Measurements from ENCODE around the gene FARSA.
"Not testable (repeated sequence)": the region's sequence is repeated elsewhere in the genome, so short reads cannot be mapped to it uniquely, and the experiment has no call there.

The FARSA gene

GRCh38 chr19:12933287-12934072 lies at the start of gene FARSA:
Gene FARSA, minus strand, starts transcription at chr19:12933711. Its CDS starts 15 bp downstream, at chr19:12933696.
- Histone ChIP-seq H3K4me3 (ENCODE audit: low read depth in 1 of 2, low read length in 2 of 2) (peak within 1 kb of the TSS; percentile 91 to 94), H3K4me1 (ENCODE audit: control insufficient read depth in 1 of 2, insufficient read depth in 2 of 2, low read length in 2 of 2) (peaks cover 15 to 25% of the 10 kb centered on the region in 2 donors), H3K27ac (ENCODE audit: low read length) (peak within 1 kb of the TSS; percentile 83), H3K36me3 (ENCODE audit: control insufficient read depth in 1 of 2, insufficient read depth in 2 of 2, low read length in 2 of 2) (peaks cover 12 to 18% of the 10 kb centered on the region in 2 donors), H3K9me3 (ENCODE audit: control insufficient read depth in 1 of 2, low read length in 2 of 2) (no peaks in the 10 kb centered on the region), H3K27me3 (ENCODE audit: low read depth, low read length) (no peaks in the 10 kb centered on the region)

GRCh38 chr19:12983091-12983490 lies 49.6 kb upstream of the FARSA start:
- Histone ChIP-seq H3K27ac (ENCODE audit: low read length) (no peak overlapping the region), H3K4me3 (ENCODE audit: low read depth in 1 of 2, low read length in 2 of 2) (peak overlapping the region in 1 of 2 donors; percentile 30), H3K27me3 (ENCODE audit: low read depth, low read length) (no peaks in the 10 kb centered on the region), H3K9me3 (ENCODE audit: control insufficient read depth in 1 of 2, low read length in 2 of 2) (no peaks in the 10 kb centered on the region), H3K4me1 (ENCODE audit: control insufficient read depth in 1 of 2, insufficient read depth in 2 of 2, low read length in 2 of 2) (peaks cover 4 to 7% of the 10 kb centered on the region in 2 donors), H3K36me3 (ENCODE audit: control insufficient read depth in 1 of 2, insufficient read depth in 2 of 2, low read length in 2 of 2) (no peaks in the 10 kb centered on the region)

- Histone ChIP-seq H3K27ac (ENCODE audit: low read length) (no peak overlapping the region), H3K9me3 (ENCODE audit: control insufficient read depth in 1 of 2, low read length in 2 of 2) (no peaks in the 10 kb centered on the region), H3K4me3 (ENCODE audit: low read depth in 1 of 2, low read length in 2 of 2) (no peak overlapping the region), H3K36me3 (ENCODE audit: control insufficient read depth in 1 of 2, insufficient read depth in 2 of 2, low read length in 2 of 2) (no peaks in the 10 kb centered on the region), H3K4me1 (ENCODE audit: control insufficient read depth in 1 of 2, insufficient read depth in 2 of 2, low read length in 2 of 2) (peaks cover 4 to 7% of the 10 kb centered on the region in 2 donors), H3K27me3 (ENCODE audit: low read depth, low read length) (no peaks in the 10 kb centered on the region)
Measured at GRCh38 chr19:12982648-12983047, 49.1 kb upstream of the FARSA start.

- Histone ChIP-seq H3K4me1 (ENCODE audit: control insufficient read depth in 1 of 2, insufficient read depth in 2 of 2, low read length in 2 of 2) (peaks cover 3 to 4% of the 10 kb centered on the region in 2 donors), H3K27ac (ENCODE audit: low read length) (no peak overlapping the region), H3K36me3 (ENCODE audit: control insufficient read depth in 1 of 2, insufficient read depth in 2 of 2, low read length in 2 of 2) (no peaks in the 10 kb centered on the region), H3K9me3 (ENCODE audit: control insufficient read depth in 1 of 2, low read length in 2 of 2) (no peaks in the 10 kb centered on the region), H3K27me3 (ENCODE audit: low read depth, low read length) (no peaks in the 10 kb centered on the region), H3K4me3 (ENCODE audit: low read depth in 1 of 2, low read length in 2 of 2) (no peak overlapping the region)
Measured at GRCh38 chr19:12979974-12980373, 46.5 kb upstream of the FARSA start.

GRCh38 chr19:12976109-12976508 lies 42.6 kb upstream of the FARSA start:
- not testable (repeated sequence) for H3K9me3 ChIP-seq (ENCODE audit: control insufficient read depth in 1 of 2, low read length in 2 of 2); H3K4me1 ChIP-seq (ENCODE audit: control insufficient read depth in 1 of 2, insufficient read depth in 2 of 2, low read length in 2 of 2); H3K36me3 ChIP-seq (ENCODE audit: control insufficient read depth in 1 of 2, insufficient read depth in 2 of 2, low read length in 2 of 2); H3K4me3 ChIP-seq (ENCODE audit: low read depth in 1 of 2, low read length in 2 of 2); H3K27me3 ChIP-seq (ENCODE audit: low read depth, low read length); H3K27ac ChIP-seq (ENCODE audit: low read length)

GRCh38 chr19:12975221-12975741 lies 41.8 kb upstream of the FARSA start:
- H3K36me3 ChIP-seq (ENCODE audit: control insufficient read depth in 1 of 2, insufficient read depth in 2 of 2, low read length in 2 of 2) = no peaks in the 10 kb centered on the region
- H3K27me3 ChIP-seq (ENCODE audit: low read depth, low read length) = no peaks in the 10 kb centered on the region
- H3K27ac ChIP-seq (ENCODE audit: low read length) = no peak overlapping the region
- no peaks in the 10 kb centered on the region for H3K9me3 ChIP-seq (ENCODE audit: control insufficient read depth in 1 of 2, low read length in 2 of 2)
- no peaks in the 10 kb centered on the region for H3K4me1 ChIP-seq (ENCODE audit: control insufficient read depth in 1 of 2, insufficient read depth in 2 of 2, low read length in 2 of 2)
- H3K4me3 ChIP-seq (ENCODE audit: low read depth in 1 of 2, low read length in 2 of 2) = no peak overlapping the region

GRCh38 chr19:12974301-12975220 lies 41.0 kb upstream of the FARSA start:
- Histone ChIP-seq H3K36me3 (ENCODE audit: control insufficient read depth in 1 of 2, insufficient read depth in 2 of 2, low read length in 2 of 2) (no peaks in the 10 kb centered on the region), H3K9me3 (ENCODE audit: control insufficient read depth in 1 of 2, low read length in 2 of 2) (no peaks in the 10 kb centered on the region), H3K4me3 (ENCODE audit: low read depth in 1 of 2, low read length in 2 of 2) (no peak overlapping the region), H3K27ac (ENCODE audit: low read length) (no peak overlapping the region), H3K4me1 (ENCODE audit: control insufficient read depth in 1 of 2, insufficient read depth in 2 of 2, low read length in 2 of 2) (no peaks in the 10 kb centered on the region), H3K27me3 (ENCODE audit: low read depth, low read length) (no peaks in the 10 kb centered on the region)

- Histone ChIP-seq H3K4me1 (ENCODE audit: control insufficient read depth in 1 of 2, insufficient read depth in 2 of 2, low read length in 2 of 2) (no peaks in the 10 kb centered on the region), H3K27me3 (ENCODE audit: low read depth, low read length) (no peaks in the 10 kb centered on the region), H3K4me3 (ENCODE audit: low read depth in 1 of 2, low read length in 2 of 2) (no peak overlapping the region), H3K27ac (ENCODE audit: low read length) (no peak overlapping the region), H3K36me3 (ENCODE audit: control insufficient read depth in 1 of 2, insufficient read depth in 2 of 2, low read length in 2 of 2) (no peaks in the 10 kb centered on the region), H3K9me3 (ENCODE audit: control insufficient read depth in 1 of 2, low read length in 2 of 2) (no peaks in the 10 kb centered on the region)
Measured at GRCh38 chr19:12973236-12973635, 39.7 kb upstream of the FARSA start.

GRCh38 chr19:12970070-12970820 lies 36.7 kb upstream of the FARSA start:
- no peaks in the 10 kb centered on the region for H3K27me3 ChIP-seq (ENCODE audit: low read depth, low read length)
- H3K27ac ChIP-seq (ENCODE audit: low read length) = no peak overlapping the region

GRCh38 chr19:12969292-12969988 lies 35.9 kb upstream of the FARSA start, which contains the start of gene DAND5:
Gene DAND5, plus strand, starts transcription at chr19:12969576. Its CDS starts 85 bp downstream, at chr19:12969661.
- H3K4me1 ChIP-seq (ENCODE audit: control insufficient read depth in 1 of 2, insufficient read depth in 2 of 2, low read length in 2 of 2) = peaks cover 0 to 4% of the 10 kb centered on the region in 2 donors
- H3K9me3 ChIP-seq (ENCODE audit: control insufficient read depth in 1 of 2, low read length in 2 of 2) = no peaks in the 10 kb centered on the region
- no peak within 1 kb of the TSS for H3K4me3 ChIP-seq (ENCODE audit: low read depth in 1 of 2, low read length in 2 of 2)
- no peak within 1 kb of the TSS for H3K27ac ChIP-seq (ENCODE audit: low read length)
- no peaks in the 10 kb centered on the region for H3K36me3 ChIP-seq (ENCODE audit: control insufficient read depth in 1 of 2, insufficient read depth in 2 of 2, low read length in 2 of 2)
- no peaks in the 10 kb centered on the region for H3K27me3 ChIP-seq (ENCODE audit: low read depth, low read length)

More at GRCh38 chr19:12970070-12970820, 36.7 kb upstream of the FARSA start:
- peaks cover 0 to 4% of the 10 kb centered on the region in 2 donors for H3K4me1 ChIP-seq (ENCODE audit: control insufficient read depth in 1 of 2, insufficient read depth in 2 of 2, low read length in 2 of 2)
- H3K4me3 ChIP-seq (ENCODE audit: low read depth in 1 of 2, low read length in 2 of 2) = no peak overlapping the region
- no peaks in the 10 kb centered on the region for H3K36me3 ChIP-seq (ENCODE audit: control insufficient read depth in 1 of 2, insufficient read depth in 2 of 2, low read length in 2 of 2)
- no peaks in the 10 kb centered on the region for H3K9me3 ChIP-seq (ENCODE audit: control insufficient read depth in 1 of 2, low read length in 2 of 2)

Measured in muscle layer of duodenum (tissue), 2 donors.